Measurements from ENCODE around the gene HIBADH. TPM values are rescaled to one million over a fixed set of nuclear protein-coding genes. Genes with fewer than 3 reads are reported as not detected.

HIBADH gene
- total and polyA plus RNA-seq, 2 donors (not counting 3 experiments of a cell fraction or from before 2014, with no cell fraction given), result 22.6 to 30.5 TPM

DNA sequence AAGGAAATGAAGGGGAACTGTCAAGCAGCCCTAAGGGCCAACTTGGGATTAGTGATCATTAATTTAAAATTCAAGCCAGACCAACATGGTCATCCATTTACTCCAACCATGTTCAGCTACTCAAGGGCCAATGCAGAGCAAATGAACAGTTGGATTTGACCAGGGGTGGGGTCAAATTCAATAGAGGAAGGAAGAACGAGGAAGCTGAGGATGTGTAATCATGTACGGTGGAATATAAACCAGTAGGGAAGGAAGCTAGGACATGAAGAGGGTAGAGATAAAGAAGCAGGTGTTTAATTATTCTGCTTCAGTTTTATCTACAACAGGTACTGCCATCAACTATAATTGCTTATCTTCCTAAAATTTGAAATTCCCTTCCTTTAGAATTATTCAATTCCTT is 81.6 kb downstream of the HIBADH start:
- CTCF ChIA-PET, result interaction anchor here (1.1 to 3.5 kb wide), 5 partner anchors 12 to 385 kb away, joined by 3 to 15 read pairs (median 4); no protein-coding TSS in a partner anchor
- Histone ChIP-seq H3K9me1 (replicated peaks; ENCODE audit: control insufficient read depth, extremely low read depth, insufficient read depth, low read length) (peaks cover 2% of the 10 kb centered on the region), H3K79me2 (ENCODE audit: control insufficient read depth, insufficient read depth, low read length) (no peaks in the 10 kb centered on the region), H4K20me1 (replicated peaks; ENCODE audit: control insufficient read depth, extremely low read depth, insufficient read depth, low read length) (peaks cover 2% of the 10 kb centered on the region), H3K4me2 (ENCODE audit: insufficient read depth, low read length) (no peak overlapping the region), H3K36me3 (ENCODE audit: control insufficient read depth in 2 of 2, extremely low read depth in 1 of 2, insufficient read depth in 2 of 2, low read length in 2 of 2) (no peaks in the 10 kb centered on the region), H3K4me1 (ENCODE audit: control insufficient read depth, extremely low read depth, insufficient read depth, low read length) (no peaks in the 10 kb centered on the region), H2AFZ (ENCODE audit: low read depth, low read length) (no peak overlapping the region), H3K27me3 (ENCODE audit: control insufficient read depth in 2 of 2, insufficient read depth in 2 of 2, low read length in 2 of 2) (no peaks in the 10 kb centered on the region), H3K9ac (replicated peaks; ENCODE audit: extremely low read depth, insufficient read depth, low read length) (no peak overlapping the region), H3K4me3 (replicated peaks in 1 of 3; ENCODE audit: insufficient read depth in 1 of 3, low read depth in 1 of 3, low read length in 3 of 3) (no peak overlapping the region), H3K9me3 (replicated peaks; ENCODE audit: control insufficient read depth, insufficient read depth, low read length) (no peaks in the 10 kb centered on the region), H3K27ac (ENCODE audit: insufficient read depth, low read depth, low read length) (no peak overlapping the region)
- no TSS peak for BruUV-seq (replicated peaks)
- POLR2A ChIA-PET, result no interaction called here
- no peak for TF ChIP-seq MYC (IDR thresholded peaks at IDR 0.05; ENCODE audit: low read depth, low read length)
- no peak for TF ChIP-seq EZH2 (IDR thresholded peaks at IDR 0.05; ENCODE audit: borderline replicate concordance, low read depth, low read length, severe bottlenecking)
- no peak for TF ChIP-seq FOS (IDR thresholded peaks at IDR 0.05; ENCODE audit: borderline replicate concordance, insufficient read depth, low read length)
- TF ChIP-seq POLR2AphosphoS5 (IDR thresholded peaks at IDR 0.05; ENCODE audit: insufficient read depth, low read depth, low read length), result no peak
- no peak for TF ChIP-seq GATA2 (IDR thresholded peaks at IDR 0.05; ENCODE audit: insufficient read depth, insufficient read length, low read depth, low read length)
- no peak for TF ChIP-seq JUN (IDR thresholded peaks at IDR 0.05; ENCODE audit: borderline replicate concordance, insufficient read depth, insufficient read length, low read depth)
- no peak for TF ChIP-seq POLR2A (IDR thresholded peaks at IDR 0.05; ENCODE audit: low read depth, low read length)
- TF ChIP-seq, protein P1, sequence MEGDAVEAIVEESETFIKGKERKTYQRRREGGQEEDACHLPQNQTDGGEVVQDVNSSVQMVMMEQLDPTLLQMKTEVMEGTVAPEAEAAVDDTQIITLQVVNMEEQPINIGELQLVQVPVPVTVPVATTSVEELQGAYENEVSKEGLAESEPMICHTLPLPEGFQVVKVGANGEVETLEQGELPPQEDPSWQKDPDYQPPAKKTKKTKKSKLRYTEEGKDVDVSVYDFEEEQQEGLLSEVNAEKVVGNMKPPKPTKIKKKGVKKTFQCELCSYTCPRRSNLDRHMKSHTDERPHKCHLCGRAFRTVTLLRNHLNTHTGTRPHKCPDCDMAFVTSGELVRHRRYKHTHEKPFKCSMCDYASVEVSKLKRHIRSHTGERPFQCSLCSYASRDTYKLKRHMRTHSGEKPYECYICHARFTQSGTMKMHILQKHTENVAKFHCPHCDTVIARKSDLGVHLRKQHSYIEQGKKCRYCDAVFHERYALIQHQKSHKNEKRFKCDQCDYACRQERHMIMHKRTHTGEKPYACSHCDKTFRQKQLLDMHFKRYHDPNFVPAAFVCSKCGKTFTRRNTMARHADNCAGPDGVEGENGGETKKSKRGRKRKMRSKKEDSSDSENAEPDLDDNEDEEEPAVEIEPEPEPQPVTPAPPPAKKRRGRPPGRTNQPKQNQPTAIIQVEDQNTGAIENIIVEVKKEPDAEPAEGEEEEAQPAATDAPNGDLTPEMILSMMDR (IDR thresholded peaks at IDR 0.05; ENCODE audit: extremely low read depth in 1 of 2, insufficient read depth in 1 of 2, low read depth in 1 of 2, low read length in 2 of 2), result no peak
- TF ChIP-seq MAX (IDR thresholded peaks at IDR 0.05; ENCODE audit: insufficient read depth, insufficient read length), result no peak
- dilution Hi-C loops (cut with MboI; ENCODE audit: extremely low pct_ligation_motif_present, low sequenced_read_pairs) (no loop called here), intact Hi-C loops (cut with micrococcal nuclease) (no loop called here)
- DNase-seq (ENCODE audit: low read depth, low spot score), result no peak
- FAIRE-seq, result no peak

All from endothelial cell of umbilical vein (primary cell).